ENCODE measurements around the gene ZNF714.

Gene ZNF714

DNA sequence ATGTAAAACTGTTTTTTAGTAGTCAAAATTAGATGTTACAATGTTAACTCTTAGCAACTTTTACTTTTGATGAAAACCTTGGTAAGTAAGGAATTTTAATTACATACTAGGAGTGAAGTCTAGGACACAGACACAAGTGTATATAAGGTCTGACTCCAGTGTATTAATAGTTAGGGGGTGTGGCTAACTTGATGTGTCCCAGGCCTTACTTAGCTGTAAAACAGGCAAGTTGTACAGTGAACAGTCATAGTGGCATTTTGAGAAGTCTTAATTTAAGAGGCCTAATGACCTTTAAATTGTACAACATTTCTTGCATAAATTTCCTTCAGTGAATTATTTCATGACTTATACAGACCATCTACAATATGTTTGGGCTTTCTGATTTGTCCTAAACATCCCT lies 66.7 kb downstream of the ZNF714 start:
- H3K9me3 Mint-ChIP-seq, result no peaks in the 10 kb centered on the region

GRCh38 chr19:21149877-21150276 lies 67.9 kb downstream of the ZNF714 start:
- peaks cover 80% of the 10 kb centered on the region for H3K36me3 Mint-ChIP-seq
- peak overlapping the region; percentile 21 for H3K27ac Mint-ChIP-seq
- peaks cover 23% of the 10 kb centered on the region for H3K4me1 Mint-ChIP-seq
- no peak overlapping the region for H3K4me3 Mint-ChIP-seq
- DNase-seq (ENCODE audit: low spot score in 2 of 2) (no peak), ATAC-seq (no peak)
- no peaks in the 10 kb centered on the region for H3K9me3 Mint-ChIP-seq

More for the DNA sequence above, 66.7 kb downstream of the ZNF714 start:
- Mint-ChIP-seq H3K36me3 (peaks cover 92% of the 10 kb centered on the region), H3K4me3 (no peak overlapping the region), H3K27ac (no peak overlapping the region), H3K4me1 (peaks cover 26% of the 10 kb centered on the region)
- DNase-seq (ENCODE audit: low spot score in 2 of 2), result peak in 1 of 2 donors; percentile 15
- ATAC-seq, result no peak

DNA sequence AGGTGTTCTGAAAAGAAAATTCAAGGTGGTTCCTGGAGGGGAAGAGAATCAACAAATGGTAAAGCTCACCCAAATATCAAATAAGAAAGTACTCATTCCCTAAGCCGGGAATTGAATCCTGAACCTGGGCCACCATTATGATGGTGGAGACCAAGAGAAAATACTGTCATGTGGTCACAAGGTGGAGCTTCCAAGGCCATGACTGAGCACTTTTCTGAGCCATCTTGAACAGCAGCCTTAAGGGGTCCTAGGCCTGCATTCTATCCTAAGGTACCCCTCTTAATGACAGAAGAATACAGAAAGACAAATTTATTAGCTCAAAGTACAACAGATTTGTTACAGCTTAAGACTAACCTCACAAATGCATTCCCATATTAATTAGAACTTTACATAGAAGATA lies 69.5 kb downstream of the ZNF714 start:
- peaks cover 23% of the 10 kb centered on the region for H3K4me1 Mint-ChIP-seq
- H3K27ac Mint-ChIP-seq, result no peak overlapping the region
- H3K9me3 Mint-ChIP-seq, result no peaks in the 10 kb centered on the region
- H3K36me3 Mint-ChIP-seq, result peaks cover 64% of the 10 kb centered on the region
- ATAC-seq, result no peak
- H3K4me3 Mint-ChIP-seq, result no peak overlapping the region
- no peak for DNase-seq (ENCODE audit: low spot score in 2 of 2)

DNA sequence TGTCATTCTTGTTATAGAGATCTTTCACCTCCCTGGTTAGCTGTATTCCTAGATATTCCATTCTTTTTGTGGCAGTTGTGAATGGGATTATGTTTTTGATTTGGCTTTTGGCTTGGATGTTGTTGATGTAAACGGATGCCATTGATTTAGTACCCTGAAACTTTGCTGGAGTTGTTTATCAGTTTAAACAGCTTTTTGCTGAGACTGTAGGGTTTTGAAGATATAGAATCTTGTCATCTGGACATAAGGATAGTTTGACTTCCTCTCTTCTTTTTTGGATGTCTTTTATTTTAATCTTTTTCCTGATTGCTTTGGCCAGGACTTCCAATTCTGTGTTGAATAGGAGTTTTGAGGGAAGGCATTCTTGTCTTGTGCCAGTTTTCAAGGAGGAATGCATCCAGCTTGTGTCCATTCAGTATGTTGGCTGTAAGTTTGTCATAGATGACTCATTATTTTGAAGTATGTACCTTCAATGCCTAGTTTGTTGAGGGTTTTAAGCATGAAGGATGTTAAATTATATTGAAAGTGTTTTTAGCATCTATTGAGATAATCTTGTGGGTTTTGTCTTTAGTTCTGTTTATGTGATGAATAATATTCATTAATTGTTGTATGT lies 76.6 kb downstream of the ZNF714 start:
- peaks cover 31% of the 10 kb centered on the region for H3K4me1 Mint-ChIP-seq
- DNase-seq (ENCODE audit: low spot score in 2 of 2), result no peak
- ATAC-seq, result no peak
- no peak overlapping the region for H3K4me3 Mint-ChIP-seq
- no peak overlapping the region for H3K27ac Mint-ChIP-seq
- no peaks in the 10 kb centered on the region for H3K9me3 Mint-ChIP-seq
- peaks cover 27% of the 10 kb centered on the region for H3K36me3 Mint-ChIP-seq

- peaks cover 71% of the 10 kb centered on the region for H3K36me3 Mint-ChIP-seq
- no peak overlapping the region for H3K4me3 Mint-ChIP-seq
- peak overlapping the region; percentile 56 for H3K27ac Mint-ChIP-seq
- no peak for DNase-seq (ENCODE audit: low spot score in 2 of 2)
- peaks cover 6% of the 10 kb centered on the region for H3K4me1 Mint-ChIP-seq
- no peak for ATAC-seq
- no peaks in the 10 kb centered on the region for H3K9me3 Mint-ChIP-seq
These were observed 82.5 kb downstream of the ZNF714 start for GRCh38 chr19:21164541-21164940.

- no peak overlapping the region for H3K27ac Mint-ChIP-seq
- H3K9me3 Mint-ChIP-seq, result no peaks in the 10 kb centered on the region
- ATAC-seq (no peak), DNase-seq (ENCODE audit: low spot score in 2 of 2) (no peak)
- no peak overlapping the region for H3K4me3 Mint-ChIP-seq
- peaks cover 6% of the 10 kb centered on the region for H3K4me1 Mint-ChIP-seq
- H3K36me3 Mint-ChIP-seq, result peaks cover 84% of the 10 kb centered on the region
These were observed 84.4 kb downstream of the ZNF714 start for GRCh38 chr19:21166436-21166835.

Data from stimulated activated effector memory CD8-positive, alpha-beta T cell treated with anti-CD3 and anti-CD28 coated beads, Interleukin-12 subunit alpha, Interleukin-12 subunit beta, amount 100 ng/mL, for 72 hours (primary cell).